H1 (cell line): ENCODE measurements around the gene PARD3. TPM values are rescaled to one million over a fixed set of nuclear protein-coding genes. Genes with fewer than 3 reads are reported as not detected.

Experiments
- CBX5 ChIP-seq: fragments of 300-800, 300-1000 bp; sonication (generic); IDR thresholded peaks from 2 replicates; pipeline ENCODE4 v1.7.1; 2016; ENCODE audit warnings: antibody characterized with exemption, low read length, low read depth
- CTBP2 ChIP-seq: IDR thresholded peaks from 2 replicates; pipeline ENCODE4 v1.7.0; 2011; ENCODE audit warnings: borderline replicate concordance, mild to moderate bottlenecking, moderate library complexity, mixed read lengths, low read length; ENCODE audit not compliant: insufficient read depth, insufficient read length
- GABPA ChIP-seq: IDR thresholded peaks from 2 replicates; pipeline ENCODE4 v1.6.1; 2011; ENCODE audit warnings: mild to moderate bottlenecking, low read length, moderate library complexity, borderline replicate concordance; ENCODE audit not compliant: insufficient read depth
- NRF1 ChIP-seq: IDR thresholded peaks from 2 replicates; pipeline ENCODE4 v1.6.1; 2011; ENCODE audit warnings: mild to moderate bottlenecking, low read depth, low read length, improper control_type of control experiment
- polyA plus RNA-seq, 7 experiments: library from polyadenylated mRNA; depleted of rRNA in 3 of 7; stranded (reverse) in 5 of 7; unstranded in 2 of 7; fragments of >200 nt in 5 of 7; fragments of 200-250 nt in 2 of 7; gene quantifications; 1 replicate in 5 of 7; 2 replicates in 1 of 7; 4 replicates in 1 of 7; pipeline versions ENCODE4 v1.2.1 to v1.2.3, GENCODE V29; 2011 to 2013; ENCODE audit warnings: missing spikeins in 2 of 7, mixed read lengths in 2 of 7
- total RNA-seq: library from RNA; stranded (reverse); fragmentation: NEBNext Ultra II Directional; extraction: Animal tissue kit (Norgen Biotek cat#: 25700); gene quantifications from 2 replicates; pipeline ENCODE4 v1.2.1, GENCODE V29; 2021

PARD3 gene
- total and polyA plus RNA-seq, 2 of the 8 experiments (the other 6 are each of a cell fraction or from before 2014, with no cell fraction given), result 19.7 to 49.1 TPM

DNA sequence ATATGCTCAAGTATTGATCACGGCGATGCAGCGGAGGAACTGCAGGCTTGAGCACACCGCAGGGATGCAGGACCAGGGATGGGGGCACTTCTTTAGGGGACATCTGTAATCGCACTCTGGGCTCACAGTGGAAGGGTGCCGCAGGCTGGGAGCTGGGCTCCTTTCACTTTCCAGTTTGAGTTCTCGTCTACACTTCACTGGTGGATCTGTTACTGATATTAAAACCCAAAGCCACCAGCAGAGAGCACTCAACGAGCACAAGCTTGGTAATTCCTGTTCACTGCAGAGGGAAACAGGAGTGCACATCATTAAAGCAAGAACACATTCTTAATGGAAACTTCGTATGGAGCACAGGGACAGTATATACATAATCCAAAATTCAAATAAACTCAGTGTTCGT is 91.3 kb downstream of the PARD3 start (continued):
- TF ChIP-seq NRF1 (no peak), CBX5 (no peak), CTBP2 (no peak), GABPA (no peak)
